Heart left ventricle (tissue), 13 donors: ENCODE results near the gene SND1.

Source experiments
- CTCF ChIP-seq, 12 donors: fragments of 200-600 bp; sonication (generic) in 4 of 12; IDR thresholded peaks; one replicate each; pipeline versions ENCODE4 v1.5.0 to v1.8.0; 2018 to 2022; ENCODE audit warnings: antibody characterized with exemption in 12 of 12, mild to moderate bottlenecking in 5 of 12
- POLR2A ChIP-seq, 2 donors: fragments of 450-650 bp; IDR thresholded peaks; one replicate each; pipeline ENCODE4 v1.6.1; 2017; ENCODE audit warnings: antibody characterized with exemption in 2 of 2, mild to moderate bottlenecking in 2 of 2, moderate library complexity in 2 of 2
- donor health status: ischemic (EF 13 %, LVEDD 7.1; RV severe dilation, severe dysfunction).
- donor health status: DM: no; HTN: yes; CAD: no.
- donor health status: DM: no; HTN: no; CAD: no.
- donor health status: ischemic (EF 25% LVEDD 6.9; RV normal size, moderate dysfunction).
- donor health status: ischemic (EF 25% LVEDD 5.7; RV mildly dilated, moderate dysfunction).
- donor health status: ischemic (EF 35%, LVEDD 5.7; RV mildly dilated, moderate dysfunction).
- donor health status: nonischemic (EF 11% LVEDD 7.7; RV severe dilation, severe dysfunction).
- donor health status: DM: yes; HTN: yes; CAD: no.
- donor health status: PGD.
- donor health status: ischemic (EF 29% LVEDD 5.4; RV normal size, mild dysfunction).
- donor health status: nonischemic (EF 23%, LVEDD 6.1; RV moderate dilation, normal function).

GRCh38 chr7:127930341-127931328 lies 278.6 kb downstream of the SND1 start:
- no peak for TF ChIP-seq CTCF (IDR thresholded peaks at IDR 0.05)
- no peak for TF ChIP-seq POLR2A (IDR thresholded peaks at IDR 0.05)
